Karpas-422 (cell line): Measurements from ENCODE around the gene PLPPR5. TPM values are rescaled to one million over a fixed set of nuclear protein-coding genes. Genes with fewer than 3 reads are reported as not detected.
"Not testable (repeated sequence)": the region's sequence is repeated elsewhere in the genome, so short reads cannot be mapped to it uniquely, and the experiment has no call there.

ENCODE experiments used
- DNase-seq: peaks from one replicate; pipeline ENCODE4 v3.0.0-alpha.2; 2015
- H2AFZ ChIP-seq: fragments of 200-600 bp; sonication (generic); 2 replicates; pipeline ENCODE4 v1.6.1; 2014; ENCODE audit warnings: antibody characterized with exemption, low read length, mixed read lengths
- H3K27ac ChIP-seq: fragments of 200-600 bp; sonication (generic); 2 replicates; pipeline ENCODE4 v1.5.1; 2014; ENCODE audit warnings: mild to moderate bottlenecking, low read length, moderate library complexity
- H3K27me3 ChIP-seq: fragments of 200-600 bp; sonication (generic); 2 replicates; pipeline ENCODE4 v1.6.1; 2014; ENCODE audit warnings: low read length, mixed read lengths
- H3K36me3 ChIP-seq: fragments of 200-600 bp; sonication (generic); 2 replicates; pipeline ENCODE4 v1.6.1; 2014; ENCODE audit warnings: low read length, mixed read lengths; ENCODE audit not compliant: insufficient read depth
- H3K4me1 ChIP-seq: fragments of 200-600 bp; sonication (generic); 2 replicates; pipeline ENCODE4 v1.6.1; 2014; ENCODE audit warnings: mild to moderate bottlenecking, low read length, mixed read lengths
- H3K4me2 ChIP-seq: fragments of 200-600 bp; sonication (generic); 2 replicates; pipeline ENCODE4 v1.6.1; 2014; ENCODE audit warnings: low read length, low read depth, mild to moderate bottlenecking; ENCODE audit not compliant: poor library complexity, severe bottlenecking
- H3K4me3 ChIP-seq: fragments of 200-600 bp; sonication (generic); 2 replicates; pipeline ENCODE4 v1.5.1; 2014; ENCODE audit warnings: mild to moderate bottlenecking, antibody characterized with exemption, low read length, mixed read lengths
- H3K79me2 ChIP-seq: fragments of 200-600 bp; sonication (generic); 2 replicates; pipeline ENCODE4 v1.6.1; 2014; ENCODE audit warnings: mild to moderate bottlenecking, low read length, mixed read lengths
- H3K9ac ChIP-seq: fragments of 200-600 bp; sonication (generic); 2 replicates; pipeline ENCODE4 v1.6.0; 2014; ENCODE audit warnings: low read length
- H3K9me2 ChIP-seq: fragments of 200-600 bp; sonication (generic), shearing (Covaris generic); replicated peaks from 2 replicates; pipeline ENCODE4 v1.6.0; 2014; ENCODE audit warnings: mild to moderate bottlenecking, low read length, moderate library complexity; ENCODE audit not compliant: insufficient read depth
- H3K9me3 ChIP-seq: fragments of 300-700, 200-600 bp; sonication (generic); 2 replicates; pipeline ENCODE4 v1.6.1; 2014; ENCODE audit warnings: low read length, mixed read lengths
- H4K20me1 ChIP-seq: fragments of 200-600 bp; sonication (generic); 2 replicates; pipeline ENCODE4 v1.6.1; 2014; ENCODE audit warnings: mild to moderate bottlenecking, antibody characterized with exemption, low read length, low read depth; ENCODE audit not compliant: insufficient read depth
- total RNA-seq: library from RNA; depleted of rRNA; stranded (reverse); fragments of >200 nt; shearing (Covaris generic); gene quantifications from 2 replicates; pipeline ENCODE4 v1.2.3, GENCODE V29; 2014; ENCODE audit warnings: low replicate concordance

Gene PLPPR5
- total RNA-seq, 1 experiment from 2014 or later = not detected

GRCh38 chr1:98887507-98887906 is 117.2 kb downstream of the PLPPR5 start:
- Histone ChIP-seq H3K36me3 (no peaks in the 10 kb centered on the region), H3K9me2 (no peaks in the 10 kb centered on the region), H3K9ac (no peak overlapping the region), H3K4me2 (no peak overlapping the region), H3K79me2 (no peaks in the 10 kb centered on the region), H4K20me1 (no peaks in the 10 kb centered on the region), H3K4me3 (no peak overlapping the region), H3K9me3 (no peaks in the 10 kb centered on the region), H3K4me1 (no peaks in the 10 kb centered on the region), H3K27me3 (no peaks in the 10 kb centered on the region), H2AFZ (no peak overlapping the region), H3K27ac (no peak overlapping the region)
- no peak for DNase-seq

- H2AFZ ChIP-seq = no peak overlapping the region
- H3K79me2 ChIP-seq = no peaks in the 10 kb centered on the region
- H4K20me1 ChIP-seq = no peaks in the 10 kb centered on the region
- H3K36me3 ChIP-seq = no peaks in the 10 kb centered on the region
- no peaks in the 10 kb centered on the region for H3K9me3 ChIP-seq
- no peaks in the 10 kb centered on the region for H3K9me2 ChIP-seq
- no peaks in the 10 kb centered on the region for H3K4me1 ChIP-seq
- no peaks in the 10 kb centered on the region for H3K27me3 ChIP-seq
- DNase-seq = no peak
- H3K4me2 ChIP-seq = no peak overlapping the region
- no peak overlapping the region for H3K27ac ChIP-seq
- no peak overlapping the region for H3K9ac ChIP-seq
- H3K4me3 ChIP-seq = no peak overlapping the region
These were observed 119.8 kb downstream of the PLPPR5 start for GRCh38 chr1:98884864-98885263.

- no peaks in the 10 kb centered on the region for H3K36me3 ChIP-seq
- H3K4me2 ChIP-seq = no peak overlapping the region
- H3K27ac ChIP-seq = no peak overlapping the region
- no peaks in the 10 kb centered on the region for H3K9me2 ChIP-seq
- H3K9me3 ChIP-seq = no peaks in the 10 kb centered on the region
- H3K4me1 ChIP-seq = no peaks in the 10 kb centered on the region
- H3K9ac ChIP-seq = no peak overlapping the region
- no peaks in the 10 kb centered on the region for H3K79me2 ChIP-seq
- DNase-seq = no peak
- no peak overlapping the region for H2AFZ ChIP-seq
- no peak overlapping the region for H3K4me3 ChIP-seq
- H4K20me1 ChIP-seq = no peaks in the 10 kb centered on the region
- no peaks in the 10 kb centered on the region for H3K27me3 ChIP-seq
These were observed 122.8 kb downstream of the PLPPR5 start for GRCh38 chr1:98881901-98882300.

GRCh38 chr1:98881234-98881633 is 123.4 kb downstream of the PLPPR5 start:
- not testable (repeated sequence) for H3K4me1 ChIP-seq, H3K27me3 ChIP-seq, H3K27ac ChIP-seq, DNase-seq, H3K9me3 ChIP-seq, H3K36me3 ChIP-seq, H3K4me3 ChIP-seq, H3K9ac ChIP-seq, H4K20me1 ChIP-seq, H3K79me2 ChIP-seq, H3K4me2 ChIP-seq, H3K9me2 ChIP-seq, H2AFZ ChIP-seq

- no peaks in the 10 kb centered on the region for H3K9me3 ChIP-seq
- no peak for DNase-seq
- H2AFZ ChIP-seq = no peak overlapping the region
- H3K4me1 ChIP-seq = no peaks in the 10 kb centered on the region
- no peaks in the 10 kb centered on the region; the same call in 1 of the 2 replicates for H3K9me2 ChIP-seq
- no peaks in the 10 kb centered on the region for H3K27me3 ChIP-seq
- no peaks in the 10 kb centered on the region for H3K79me2 ChIP-seq
- H3K4me2 ChIP-seq = no peak overlapping the region
- no peak overlapping the region for H3K9ac ChIP-seq
- H4K20me1 ChIP-seq = no peaks in the 10 kb centered on the region
- H3K36me3 ChIP-seq = no peaks in the 10 kb centered on the region
- no peak overlapping the region for H3K4me3 ChIP-seq
- no peak overlapping the region for H3K27ac ChIP-seq
These were observed 129.8 kb downstream of the PLPPR5 start for GRCh38 chr1:98874828-98875227.

GRCh38 chr1:98870959-98871903 is 133.4 kb downstream of the PLPPR5 start:
- no peaks in the 10 kb centered on the region for H3K36me3 ChIP-seq
- no peaks in the 10 kb centered on the region for H3K79me2 ChIP-seq
- H4K20me1 ChIP-seq = no peaks in the 10 kb centered on the region
- no peak overlapping the region for H3K4me3 ChIP-seq
- H3K27ac ChIP-seq = no peak overlapping the region
- no peaks in the 10 kb centered on the region for H3K4me1 ChIP-seq
- no peak overlapping the region for H3K9ac ChIP-seq
- no peaks in the 10 kb centered on the region; the same call in 1 of the 2 replicates for H3K9me2 ChIP-seq
- H2AFZ ChIP-seq = no peak overlapping the region
- H3K27me3 ChIP-seq = no peaks in the 10 kb centered on the region
- H3K9me3 ChIP-seq = no peaks in the 10 kb centered on the region
- peak; percentile 50 for DNase-seq
- H3K4me2 ChIP-seq = no peak overlapping the region

- Histone ChIP-seq H3K4me3 (no peak overlapping the region), H3K9me2 (no peaks in the 10 kb centered on the region), H3K4me2 (no peak overlapping the region), H3K27ac (no peak overlapping the region), H3K9me3 (no peaks in the 10 kb centered on the region), H3K36me3 (no peaks in the 10 kb centered on the region), H3K9ac (no peak overlapping the region), H3K27me3 (no peaks in the 10 kb centered on the region), H2AFZ (no peak overlapping the region), H3K79me2 (no peaks in the 10 kb centered on the region), H3K4me1 (no peaks in the 10 kb centered on the region), H4K20me1 (no peaks in the 10 kb centered on the region)
- DNase-seq = no peak
These were observed 138.9 kb downstream of the PLPPR5 start for GRCh38 chr1:98865796-98866195.

- Histone ChIP-seq H3K9me2 (no peaks in the 10 kb centered on the region), H3K27ac (no peak overlapping the region), H2AFZ (no peak overlapping the region), H3K4me1 (no peaks in the 10 kb centered on the region), H3K9ac (no peak overlapping the region), H3K9me3 (no peaks in the 10 kb centered on the region), H3K4me2 (no peak overlapping the region), H4K20me1 (no peaks in the 10 kb centered on the region), H3K79me2 (no peaks in the 10 kb centered on the region), H3K36me3 (no peaks in the 10 kb centered on the region), H3K27me3 (no peaks in the 10 kb centered on the region), H3K4me3 (no peak overlapping the region)
- DNase-seq = no peak
These were observed 144.3 kb downstream of the PLPPR5 start for GRCh38 chr1:98860329-98860728.
